Stimulated activated CD8-positive, alpha-beta memory T cell treated with anti-CD3 and anti-CD28 coated beads, Interleukin-4, amount 100 ng/mL, for 1 hour (primary cell): ENCODE data around the gene ANKMY1.

Experiments
- DNase-seq, 2 donors: peaks; one replicate each; pipeline ENCODE4 v3.0.0-alpha.2; 2020; ENCODE audit warnings: low read depth in 2 of 2, low spot score in 1 of 2

Gene ANKMY1

GRCh38 chr2:240557808-240558207 lies at the start of gene ANKMY1:
Gene ANKMY1 (minus strand): TSS chr2:240557988. CDS start chr2:240557335, 653 bp downstream.
- DNase-seq: no peak

DNA sequence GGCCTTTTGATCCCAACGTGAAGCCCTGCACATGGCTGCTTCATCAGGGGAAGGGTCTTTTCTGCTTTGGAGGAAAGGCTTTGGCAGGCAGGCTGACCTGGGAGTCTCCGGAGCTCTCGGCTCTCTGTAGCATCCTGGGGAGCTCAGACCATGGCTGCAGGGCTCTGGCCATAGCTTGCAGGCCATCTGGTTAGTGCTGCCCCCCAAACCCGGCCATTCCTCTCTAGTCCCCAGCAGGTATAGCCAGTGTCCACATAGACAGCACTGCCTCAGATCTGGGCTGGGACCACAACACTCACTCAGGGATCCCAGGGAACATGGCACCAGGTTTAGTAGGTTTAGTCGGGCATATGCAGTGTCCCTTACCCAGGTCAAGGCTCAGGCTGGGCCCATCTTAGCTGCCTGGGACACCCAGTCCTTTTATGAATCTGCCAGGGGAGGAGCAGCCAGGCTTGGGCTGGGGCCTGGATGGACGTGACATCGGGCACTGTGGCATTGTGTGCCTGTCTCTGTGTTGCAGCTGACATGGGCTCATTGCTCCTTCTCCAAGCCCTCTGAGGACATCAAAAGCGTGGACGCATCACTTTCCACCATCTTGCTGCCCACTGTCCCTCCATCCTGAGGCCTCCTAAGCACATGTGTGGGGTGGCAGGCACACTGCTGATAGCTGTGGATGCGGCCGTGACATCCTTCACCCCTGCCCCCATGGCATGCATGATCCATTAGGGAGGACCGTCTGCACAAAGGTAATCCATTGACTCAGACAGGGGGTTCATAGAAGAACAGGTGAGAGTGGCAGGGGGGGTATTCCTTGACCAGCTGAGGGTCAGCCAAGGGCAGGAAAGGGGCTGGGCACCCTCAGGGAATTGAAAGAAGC lies 48.3 kb upstream of the ANKMY1 start:
- no peak for DNase-seq

DNA sequence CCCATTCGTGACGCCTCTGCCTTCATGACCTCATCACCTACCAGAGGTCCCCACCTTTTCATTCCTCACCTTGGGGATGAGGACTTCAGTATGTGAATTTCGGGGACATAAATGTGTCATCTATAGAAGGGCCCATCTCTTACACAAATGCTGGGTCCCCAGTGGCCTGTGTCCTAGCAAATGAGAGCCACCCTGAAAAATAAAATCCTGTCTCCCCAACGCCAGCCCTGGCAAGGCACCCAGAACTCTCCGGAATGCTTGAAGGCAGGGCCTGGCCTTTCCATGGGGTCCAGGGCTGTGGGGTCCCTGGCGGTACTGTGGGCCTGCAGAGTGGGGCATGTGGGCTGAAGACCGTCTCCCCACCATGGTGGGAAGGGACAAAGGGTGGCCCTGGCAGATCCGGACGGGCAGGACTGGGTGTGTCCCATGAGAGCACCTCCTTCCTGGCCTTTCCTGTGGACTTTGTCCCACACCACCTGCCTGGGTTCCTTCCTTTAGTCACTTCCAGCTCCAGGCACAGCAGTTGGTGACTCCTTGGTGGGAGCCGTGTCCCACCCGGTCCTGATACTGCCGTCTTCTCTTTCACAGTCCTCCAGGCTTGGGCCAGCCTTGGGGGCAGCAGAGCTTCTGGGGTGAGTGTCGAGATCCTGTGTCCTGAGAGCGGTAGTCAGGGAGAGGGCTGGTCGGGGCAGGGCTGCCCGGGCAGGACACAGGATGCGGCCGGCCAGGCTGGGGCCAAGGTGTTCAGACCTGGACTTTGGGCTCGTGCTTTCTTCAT lies 47.3 kb upstream of the ANKMY1 start:
- DNase-seq: no peak

DNA sequence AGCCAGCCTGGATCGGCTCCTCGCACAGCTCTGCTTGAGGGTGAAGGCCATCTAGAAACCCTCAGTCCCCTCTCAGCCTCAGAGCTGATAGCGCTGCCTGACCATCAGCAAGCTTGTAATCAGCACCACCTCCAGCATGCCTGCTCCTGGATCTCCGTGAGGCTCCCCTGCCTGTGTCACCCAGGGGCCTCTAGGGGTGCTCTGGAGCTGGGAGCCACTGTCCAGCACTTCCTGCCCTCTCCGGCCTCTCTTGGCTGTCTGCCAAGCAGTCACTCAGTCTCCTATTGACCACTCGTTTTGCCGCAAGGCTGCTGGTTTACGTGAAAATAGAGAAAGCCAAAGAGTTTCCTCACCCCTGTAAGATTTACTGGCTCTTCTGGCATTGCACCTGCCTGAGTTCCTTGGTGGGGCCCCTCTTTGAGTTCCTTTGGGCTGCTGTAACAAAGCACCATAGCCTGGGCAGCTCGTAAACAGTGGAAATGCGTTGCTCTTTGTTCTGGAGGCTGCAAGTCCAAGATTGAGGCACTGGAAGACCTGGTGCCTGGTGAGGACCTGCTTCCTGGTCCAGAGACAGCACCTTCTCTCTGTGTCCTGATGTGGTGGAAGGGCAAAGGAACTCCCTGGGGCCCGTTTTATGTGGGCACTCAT lies 46.6 kb upstream of the ANKMY1 start:
- DNase-seq: no peak

DNA sequence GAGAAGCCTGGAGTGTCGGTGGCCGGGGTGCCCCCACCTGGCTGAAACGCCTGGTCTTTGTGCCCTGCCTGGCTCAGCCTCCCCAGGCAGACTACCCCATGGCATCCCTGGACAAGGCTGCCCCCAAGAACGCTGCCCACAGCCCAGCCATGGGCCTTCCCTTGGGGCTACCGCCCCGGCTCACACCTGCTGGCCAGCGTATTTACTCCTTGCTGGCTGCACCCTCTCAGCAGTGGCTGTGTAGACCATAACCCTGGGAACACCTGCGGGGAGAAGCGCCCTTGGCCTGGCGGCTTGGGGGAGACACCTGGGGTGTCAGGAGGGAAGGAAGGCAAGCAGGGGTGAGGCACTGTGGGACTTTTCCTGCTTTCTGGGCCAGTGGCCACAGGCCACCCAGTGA lies 46.1 kb upstream of the ANKMY1 start:
- DNase-seq: no peak

- no peak for DNase-seq
Observed at GRCh38 chr2:240603081-240603835, 45.5 kb upstream of the ANKMY1 start.

- no peak for DNase-seq
Observed at GRCh38 chr2:240602266-240603050, 44.7 kb upstream of the ANKMY1 start.

- no peak for DNase-seq
Observed at GRCh38 chr2:240601831-240602160, 44.0 kb upstream of the ANKMY1 start.

DNA sequence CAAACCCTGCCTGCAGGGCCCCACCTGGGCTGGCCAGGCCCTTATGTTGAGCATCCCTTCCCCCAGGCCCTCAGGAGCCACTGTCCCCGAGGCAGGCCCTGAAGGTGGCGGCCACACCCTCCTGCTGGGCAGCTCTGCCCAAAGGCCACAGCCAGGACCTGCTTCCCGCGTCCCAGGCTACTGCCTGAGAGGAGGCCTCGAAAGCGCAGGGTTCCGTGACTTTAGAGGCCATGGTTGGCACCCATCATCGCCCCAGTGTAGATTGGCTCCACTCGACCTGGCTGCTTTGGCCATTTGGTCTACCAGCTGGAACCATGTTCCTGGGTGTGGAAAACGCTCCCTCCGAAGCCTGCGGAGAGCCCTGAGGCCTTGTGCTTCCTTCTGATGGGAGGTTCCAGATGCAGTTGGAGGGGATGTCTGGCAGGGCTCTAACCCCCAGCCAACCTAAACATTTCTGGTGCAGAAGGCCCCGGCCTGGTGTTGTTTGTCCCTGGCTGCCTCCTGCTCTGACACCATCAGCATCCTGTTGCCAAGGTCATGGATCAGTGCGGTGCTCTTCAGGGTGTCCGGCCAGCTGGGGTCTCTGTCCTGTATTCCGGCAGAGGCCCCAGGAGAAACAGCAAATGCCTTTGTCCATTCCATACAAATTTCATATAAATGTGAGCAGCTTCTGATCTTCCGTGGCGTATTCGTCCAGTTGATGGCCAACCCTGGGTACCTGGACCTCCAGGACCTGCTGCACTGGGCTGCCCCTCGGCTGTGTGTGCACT lies 43.5 kb upstream of the ANKMY1 start:
- DNase-seq: no peak

GRCh38 chr2:240600451-240600961 lies 42.7 kb upstream of the ANKMY1 start:
- no peak for DNase-seq

GRCh38 chr2:240599141-240599583 lies 41.4 kb upstream of the ANKMY1 start:
- no peak for DNase-seq

DNA sequence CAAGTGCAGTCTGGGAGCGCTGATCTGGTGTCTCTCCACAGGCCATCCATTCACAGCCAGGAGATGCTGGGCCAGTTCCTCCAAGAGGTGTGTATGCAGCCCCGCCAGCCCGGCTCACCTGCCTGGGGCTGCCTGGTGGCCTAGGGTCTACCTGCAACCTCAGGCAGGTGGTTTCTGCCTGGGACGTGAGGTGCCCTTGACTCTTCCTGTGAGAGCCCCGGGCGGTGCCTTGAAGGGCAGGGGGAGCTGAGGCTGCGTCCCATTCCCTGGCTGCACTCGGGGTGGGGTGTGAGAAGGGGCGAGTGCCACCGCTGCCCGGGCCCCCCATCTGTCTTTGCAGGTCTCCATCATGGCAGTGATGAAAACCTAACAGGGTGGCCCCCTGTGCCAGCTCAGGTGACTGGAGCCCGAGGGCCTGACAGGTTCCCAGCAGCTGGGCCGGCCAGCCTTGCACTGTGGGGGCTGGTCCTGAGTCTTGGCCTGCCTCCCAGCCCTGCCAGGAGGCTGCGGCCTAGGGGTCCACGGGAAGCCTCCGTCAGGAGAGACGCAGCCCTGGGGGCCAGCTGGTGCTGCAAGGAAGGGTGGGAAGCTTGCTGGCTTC lies 40.6 kb upstream of the ANKMY1 start:
- no peak for DNase-seq

- no peak for DNase-seq
Observed at GRCh38 chr2:240597419-240598181, 39.8 kb upstream of the ANKMY1 start.

DNA sequence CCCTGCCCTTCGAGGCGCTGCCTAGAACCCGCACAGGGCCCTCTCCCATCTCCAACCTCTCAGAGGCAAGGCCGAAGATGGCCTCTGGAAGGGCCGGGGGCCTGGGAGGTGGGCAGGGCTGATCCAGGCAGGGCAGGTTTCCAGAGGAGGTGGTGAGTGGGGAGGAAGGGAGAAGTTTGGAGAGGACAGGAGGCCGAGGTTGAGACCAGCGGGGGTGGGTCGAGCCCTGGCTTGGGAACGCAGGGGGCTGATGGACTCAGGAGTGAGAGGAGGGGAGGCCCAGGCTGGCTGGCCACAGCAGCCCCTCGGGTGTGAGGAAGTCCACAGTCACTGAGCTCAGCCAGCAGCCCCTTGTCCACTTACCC lies 39.2 kb upstream of the ANKMY1 start:
- no peak for DNase-seq

DNA sequence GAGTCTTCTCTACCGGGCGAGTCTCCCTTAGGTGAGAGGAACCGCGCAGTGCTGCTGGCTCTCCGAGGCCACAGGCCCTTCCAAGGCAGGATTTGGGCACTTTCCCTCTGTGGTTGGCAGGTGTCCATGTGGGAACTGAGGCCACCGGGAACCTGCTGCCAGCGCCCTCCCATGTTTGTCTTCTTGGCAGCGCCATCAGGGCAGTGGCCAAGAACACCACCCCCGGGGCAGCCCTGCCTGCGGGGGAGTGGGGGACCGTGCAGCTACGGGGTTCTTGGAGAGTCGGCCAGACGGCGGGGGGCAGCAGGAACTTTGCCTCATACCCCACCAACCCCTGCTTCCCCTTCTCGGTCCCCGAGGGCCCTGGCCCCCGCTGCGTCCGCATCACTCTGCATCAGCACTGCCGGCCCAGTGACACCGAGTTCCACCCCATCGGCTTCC lies 38.7 kb upstream of the ANKMY1 start:
- no peak for DNase-seq

DNA sequence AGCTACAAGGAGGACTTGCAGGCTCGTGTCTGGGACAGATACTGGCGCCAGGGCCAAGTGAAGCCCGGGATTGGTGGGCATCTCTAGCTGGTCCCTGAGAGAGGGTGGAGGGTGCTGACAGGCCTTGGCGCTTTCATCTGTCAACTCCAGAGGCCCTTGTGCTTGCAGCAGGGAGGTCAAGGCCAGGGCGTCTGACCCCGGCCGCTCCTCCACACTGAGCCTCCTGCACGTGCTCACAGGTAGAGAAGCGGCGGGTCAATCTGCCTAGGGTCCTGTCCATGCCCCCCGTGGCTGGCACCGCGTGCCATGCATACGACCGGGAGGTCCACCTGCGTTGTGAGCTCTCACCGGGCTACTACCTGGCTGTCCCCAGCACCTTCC lies 38.3 kb upstream of the ANKMY1 start:
- no peak for DNase-seq

DNA sequence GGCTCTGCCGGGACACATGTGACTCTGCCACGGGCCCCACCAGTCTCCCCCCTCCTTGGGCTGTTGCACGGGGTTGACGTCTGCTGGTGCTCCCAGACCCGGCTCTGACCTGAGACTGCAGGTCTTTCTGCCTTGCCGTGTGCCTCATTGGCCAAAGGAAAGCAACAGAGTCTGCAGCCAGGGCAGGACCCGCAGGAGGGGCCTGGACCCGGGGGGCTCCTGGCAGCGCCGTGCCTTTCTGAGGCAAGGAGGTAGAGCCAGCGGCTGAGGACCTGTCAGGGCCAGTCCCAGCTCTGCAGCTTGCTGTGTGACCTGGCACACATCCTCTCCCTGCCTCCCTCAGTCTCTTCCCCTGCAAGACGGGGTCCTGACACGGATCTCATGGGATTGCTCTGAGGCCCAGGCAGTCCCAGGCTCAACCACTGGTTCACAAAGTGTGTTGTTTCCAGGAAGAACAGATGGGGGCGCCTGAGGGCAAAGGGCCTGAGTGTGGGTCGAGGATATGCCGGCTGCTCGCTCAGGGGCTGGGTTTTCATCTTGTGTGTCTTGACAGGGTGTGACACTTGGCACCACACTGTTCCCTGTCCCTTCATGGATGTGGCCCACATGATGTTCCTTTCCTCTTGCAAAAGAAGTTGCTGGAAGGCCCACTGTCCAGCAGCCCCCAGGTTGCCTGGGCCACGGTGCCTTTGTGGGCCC lies 37.7 kb upstream of the ANKMY1 start:
- DNase-seq: no peak
